Stimulated activated naive CD8-positive, alpha-beta T cell treated with anti-CD3 and anti-CD28 coated beads, Interleukin-15, Interleukin-2, amounts not matched to agents 100 ng/mL and 50 ng/mL, for 24 hours (primary cell): Measurements from ENCODE around the gene DHRSX.
"Not testable (repeated sequence)": the region's sequence is repeated elsewhere in the genome, so short reads cannot be mapped to it uniquely, and the experiment has no call there.

Experiments used
- H3K27ac Mint-ChIP-seq: one replicate; pipeline ENCODE4 v1.8.0; 2021; ENCODE audit warnings: mild to moderate bottlenecking, mixed read lengths
- H3K27me3 Mint-ChIP-seq: one replicate; pipeline ENCODE4 v1.8.0; 2021; ENCODE audit warnings: mixed read lengths
- H3K36me3 Mint-ChIP-seq: one replicate; pipeline ENCODE4 v1.8.0; 2021; ENCODE audit warnings: low read depth, mixed read lengths
- H3K4me1 Mint-ChIP-seq: one replicate; pipeline ENCODE4 v1.8.0; 2021; ENCODE audit warnings: low read depth, mixed read lengths
- H3K4me3 Mint-ChIP-seq: one replicate; pipeline ENCODE4 v1.8.0; 2021; ENCODE audit warnings: mild to moderate bottlenecking, mixed read lengths
- H3K9me3 Mint-ChIP-seq: one replicate; pipeline ENCODE4 v1.8.0; 2021; ENCODE audit warnings: mixed read lengths

Gene DHRSX

DNA sequence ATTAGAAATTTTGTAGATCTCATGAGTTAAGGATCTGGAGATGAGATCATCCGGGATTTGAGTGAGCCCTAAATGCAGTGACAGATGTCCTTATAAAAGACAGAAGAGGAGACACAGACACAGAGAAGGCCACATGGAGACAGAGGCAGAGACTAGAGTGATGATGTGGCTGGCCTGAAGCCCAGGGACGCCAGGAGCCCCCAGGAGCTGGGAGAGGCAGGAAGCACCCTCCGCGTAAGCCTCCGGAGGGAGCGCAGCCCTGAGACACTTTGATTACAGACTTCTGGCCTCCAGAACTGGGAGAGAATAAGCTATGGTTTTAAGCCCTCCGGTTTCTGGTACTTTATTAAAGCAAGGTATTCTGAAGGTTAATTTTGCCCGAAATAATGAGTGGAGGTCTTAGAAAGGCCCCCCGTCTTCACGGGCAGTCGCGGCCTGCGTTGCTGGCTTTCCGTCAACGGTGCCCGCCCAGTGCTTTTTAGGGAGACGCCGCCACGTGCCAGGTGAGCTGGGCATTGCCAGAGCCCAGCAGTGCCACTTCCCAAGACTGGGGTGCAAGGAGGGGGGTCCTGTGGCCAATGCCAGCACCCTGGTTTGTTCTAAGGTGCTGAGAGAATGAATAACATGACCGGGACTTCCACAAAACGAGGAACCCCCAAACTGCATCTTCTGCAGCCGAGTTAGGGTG, 8.1 kb downstream of the DHRSX start:
- H3K27ac Mint-ChIP-seq, result no peak overlapping the region
- H3K4me3 Mint-ChIP-seq, result no peak overlapping the region
- no peaks in the 10 kb centered on the region for H3K27me3 Mint-ChIP-seq
- H3K9me3 Mint-ChIP-seq, result no peaks in the 10 kb centered on the region
- peaks cover 36% of the 10 kb centered on the region for H3K36me3 Mint-ChIP-seq
- H3K4me1 Mint-ChIP-seq, result peaks cover 5% of the 10 kb centered on the region

DNA sequence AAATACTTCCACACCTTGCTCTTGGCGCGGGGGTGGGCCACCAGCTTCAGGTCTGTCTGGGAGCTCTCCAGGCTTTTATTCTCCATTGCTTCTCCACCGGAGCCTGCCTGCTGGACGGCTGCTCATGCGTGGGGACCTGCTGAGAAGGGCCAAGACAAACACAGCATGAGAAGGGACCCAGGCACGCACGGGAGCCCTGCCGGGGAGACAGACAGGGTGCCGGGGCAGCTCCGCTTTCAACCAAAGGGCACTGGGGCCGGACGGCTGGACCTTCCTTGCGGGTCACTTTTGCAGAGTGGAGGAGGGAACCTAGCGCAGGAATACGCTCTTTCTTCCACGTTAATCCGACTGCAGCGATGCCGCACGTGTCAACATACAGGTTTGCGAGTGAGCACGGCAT, 10.1 kb downstream of the DHRSX start:
- no peak overlapping the region for H3K27ac Mint-ChIP-seq
- H3K4me1 Mint-ChIP-seq, result no peaks in the 10 kb centered on the region
- peaks cover 49% of the 10 kb centered on the region for H3K36me3 Mint-ChIP-seq
- H3K4me3 Mint-ChIP-seq, result no peak overlapping the region
- H3K27me3 Mint-ChIP-seq, result no peaks in the 10 kb centered on the region
- no peaks in the 10 kb centered on the region for H3K9me3 Mint-ChIP-seq

DNA sequence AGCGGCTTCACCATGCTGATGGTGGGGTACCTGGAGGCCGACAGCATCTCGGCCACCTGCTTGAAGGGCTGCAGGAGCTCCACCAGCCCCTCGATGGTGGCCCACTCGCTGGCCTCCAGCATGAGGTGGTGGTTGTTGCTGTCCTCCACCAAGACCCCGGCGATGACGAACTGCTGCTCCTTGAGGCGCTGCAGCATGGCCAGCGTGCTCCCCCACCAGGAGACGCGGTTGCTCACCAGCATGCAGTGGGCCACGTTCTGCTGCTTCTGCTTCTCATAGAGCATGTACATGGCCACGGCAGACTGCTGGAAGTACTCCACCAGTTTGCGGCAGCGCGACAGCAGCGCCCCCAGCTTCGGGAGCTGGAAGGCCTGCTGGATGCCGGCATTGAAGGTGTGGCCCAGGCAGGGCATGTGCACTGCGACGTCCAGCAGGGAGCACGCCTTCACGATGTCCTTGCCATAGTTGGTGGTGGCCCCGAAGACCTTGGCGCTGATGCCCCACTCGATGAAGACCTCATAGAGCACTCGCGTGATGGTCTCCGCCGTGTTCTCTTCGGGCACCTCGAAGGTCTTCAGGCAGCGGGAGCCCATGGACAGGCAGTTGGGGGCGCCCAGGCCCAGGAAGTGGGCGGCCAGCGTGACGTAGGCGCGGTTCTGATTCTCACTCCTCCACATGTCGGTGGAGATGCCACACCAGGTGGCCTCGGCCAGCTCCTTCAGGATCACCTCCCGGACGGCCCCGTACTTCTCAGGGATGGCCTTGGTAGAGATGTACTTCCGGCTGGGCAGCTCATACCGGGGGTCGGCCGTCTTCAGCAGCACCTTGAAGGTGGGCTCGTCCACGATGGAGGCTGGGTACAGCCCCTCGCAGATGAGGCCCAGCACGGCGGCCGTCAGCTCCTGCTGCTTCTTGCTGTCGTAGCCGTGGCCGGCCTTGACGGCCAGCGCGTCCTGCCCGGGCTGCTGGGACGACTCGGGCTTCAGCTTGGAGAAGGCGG, 11.0 kb downstream of the DHRSX start:
- H3K4me3 Mint-ChIP-seq, result no peak overlapping the region
- H3K27me3 Mint-ChIP-seq, result no peaks in the 10 kb centered on the region
- no peaks in the 10 kb centered on the region for H3K4me1 Mint-ChIP-seq
- H3K9me3 Mint-ChIP-seq, result no peaks in the 10 kb centered on the region
- H3K27ac Mint-ChIP-seq, result no peak overlapping the region
- H3K36me3 Mint-ChIP-seq, result peaks cover 49% of the 10 kb centered on the region

DNA sequence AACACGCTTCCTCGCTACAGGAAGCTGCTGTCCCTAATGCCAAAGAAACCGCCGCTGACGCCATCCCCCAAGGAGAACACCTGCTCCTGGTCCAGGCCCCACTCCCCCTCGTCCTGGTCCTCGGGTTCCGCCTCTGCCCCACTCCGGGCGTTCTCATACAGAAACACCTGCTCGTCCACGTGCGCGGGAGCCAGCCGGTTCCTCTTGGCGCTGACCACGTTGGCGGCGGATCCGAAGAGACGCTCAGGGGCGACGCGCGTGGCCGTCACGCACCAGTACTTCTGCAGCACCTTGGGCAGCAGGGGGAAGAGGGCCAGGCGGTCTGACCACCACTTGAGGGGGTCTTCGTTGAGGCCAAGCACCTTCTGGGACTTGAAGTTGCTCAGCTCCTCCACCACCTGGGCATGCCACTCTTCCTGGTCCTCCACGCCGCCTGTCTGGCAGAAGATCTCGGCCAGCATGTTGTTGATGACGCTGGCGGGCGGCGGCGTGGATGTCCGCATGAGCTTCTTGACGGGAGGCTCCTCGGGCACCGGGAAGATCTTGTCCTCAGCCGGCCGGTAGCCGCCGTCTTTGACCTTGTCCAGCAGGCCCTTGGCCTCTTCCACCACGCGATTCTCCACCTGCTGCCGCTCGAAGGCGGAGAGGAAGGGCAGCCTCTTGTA, 12.0 kb downstream of the DHRSX start:
- no peaks in the 10 kb centered on the region for H3K9me3 Mint-ChIP-seq
- H3K4me1 Mint-ChIP-seq, result no peaks in the 10 kb centered on the region
- peaks cover 53% of the 10 kb centered on the region for H3K36me3 Mint-ChIP-seq
- H3K27ac Mint-ChIP-seq, result no peak overlapping the region
- no peak overlapping the region for H3K4me3 Mint-ChIP-seq
- H3K27me3 Mint-ChIP-seq, result no peaks in the 10 kb centered on the region

DNA sequence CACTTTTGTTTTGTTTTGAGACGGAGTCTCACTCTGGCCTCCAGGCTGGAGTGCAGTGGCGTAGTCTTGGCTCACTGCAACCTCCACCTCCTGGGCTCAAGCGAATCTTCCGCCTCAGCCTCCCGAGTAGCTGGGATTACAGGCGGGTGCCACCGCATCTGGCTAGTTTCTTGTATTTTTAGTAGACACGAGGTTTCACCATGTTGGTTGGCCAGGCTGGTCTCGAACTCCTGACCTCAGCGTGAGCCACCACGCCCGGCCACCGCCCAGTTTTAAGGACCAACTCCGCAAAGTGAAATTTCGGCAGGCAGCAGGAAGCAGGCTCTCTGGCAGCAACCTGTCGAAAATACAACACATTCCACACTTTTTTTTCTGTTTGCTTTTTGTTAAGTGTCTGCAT, 13.4 kb downstream of the DHRSX start:
- no peak overlapping the region for H3K4me3 Mint-ChIP-seq
- no peaks in the 10 kb centered on the region for H3K4me1 Mint-ChIP-seq
- peaks cover 57% of the 10 kb centered on the region for H3K36me3 Mint-ChIP-seq
- no peak overlapping the region for H3K27ac Mint-ChIP-seq
- H3K27me3 Mint-ChIP-seq, result no peaks in the 10 kb centered on the region
- no peaks in the 10 kb centered on the region for H3K9me3 Mint-ChIP-seq

DNA sequence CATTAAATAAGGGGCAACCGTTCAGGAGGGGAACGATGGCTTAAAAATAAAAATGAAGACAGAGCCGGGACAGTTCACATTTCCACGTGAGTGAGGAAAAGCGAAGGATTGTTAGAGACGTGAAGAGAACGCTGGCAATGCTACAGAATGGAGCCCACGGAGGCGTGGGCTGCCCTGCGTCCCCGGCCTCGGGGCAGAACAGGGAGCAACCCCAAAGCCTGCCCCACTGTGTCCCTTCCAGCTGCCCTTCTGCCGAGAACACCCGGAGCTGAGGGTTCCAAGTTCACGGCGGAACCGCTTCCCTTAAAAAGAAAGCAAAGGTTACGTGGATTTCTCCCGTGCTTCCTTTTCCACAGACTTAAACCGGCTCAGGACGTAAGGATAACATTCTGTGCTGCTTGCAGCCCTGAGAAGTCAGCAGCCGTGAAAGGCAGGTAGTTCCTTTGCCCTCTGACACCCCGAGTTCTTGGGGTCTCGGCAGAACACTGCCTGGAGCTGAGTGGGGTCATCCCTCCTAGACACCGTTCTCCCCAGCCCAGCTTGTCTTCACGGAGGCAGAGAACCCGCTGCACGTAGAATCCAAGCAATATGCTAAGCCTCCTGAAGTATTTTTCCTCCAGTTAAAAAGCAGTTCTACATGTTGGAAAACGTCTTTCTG, 14.2 kb downstream of the DHRSX start:
- Mint-ChIP-seq H3K27ac (no peak overlapping the region), H3K9me3 (no peaks in the 10 kb centered on the region), H3K27me3 (no peaks in the 10 kb centered on the region), H3K4me3 (no peak overlapping the region), H3K36me3 (peaks cover 57% of the 10 kb centered on the region), H3K4me1 (no peaks in the 10 kb centered on the region)

DNA sequence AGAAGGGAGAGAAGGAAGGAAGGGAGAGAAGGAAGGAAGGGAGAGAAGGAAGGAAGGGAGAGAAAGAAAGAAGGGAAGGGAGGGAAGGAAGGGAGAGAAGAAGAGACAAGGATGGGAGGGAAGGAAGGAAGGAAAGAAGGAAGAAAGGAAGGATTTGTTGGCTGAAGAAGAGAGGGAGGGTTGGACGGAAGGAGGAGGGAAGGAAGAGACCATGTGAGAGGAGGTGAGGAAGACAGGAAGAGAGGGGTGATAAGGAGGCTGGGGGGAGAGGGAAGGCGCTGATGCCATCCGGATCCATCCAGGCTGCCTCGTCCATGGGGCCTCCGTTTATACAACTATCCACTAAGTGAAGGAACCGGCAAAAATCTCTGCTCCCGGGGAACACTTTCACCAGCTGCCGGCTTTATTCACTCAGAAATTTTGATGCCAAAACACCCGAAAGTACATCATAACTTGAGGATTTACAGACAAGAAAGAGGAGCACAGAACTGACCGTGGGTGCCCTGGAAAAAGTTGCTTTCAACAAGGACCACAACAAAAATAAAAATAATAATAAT, 14.9 kb downstream of the DHRSX start:
- no peaks in the 10 kb centered on the region for H3K27me3 Mint-ChIP-seq
- H3K4me1 Mint-ChIP-seq, result no peaks in the 10 kb centered on the region
- H3K9me3 Mint-ChIP-seq, result no peaks in the 10 kb centered on the region
- no peak overlapping the region for H3K27ac Mint-ChIP-seq
- no peak overlapping the region for H3K4me3 Mint-ChIP-seq
- H3K36me3 Mint-ChIP-seq, result peaks cover 50% of the 10 kb centered on the region

DNA sequence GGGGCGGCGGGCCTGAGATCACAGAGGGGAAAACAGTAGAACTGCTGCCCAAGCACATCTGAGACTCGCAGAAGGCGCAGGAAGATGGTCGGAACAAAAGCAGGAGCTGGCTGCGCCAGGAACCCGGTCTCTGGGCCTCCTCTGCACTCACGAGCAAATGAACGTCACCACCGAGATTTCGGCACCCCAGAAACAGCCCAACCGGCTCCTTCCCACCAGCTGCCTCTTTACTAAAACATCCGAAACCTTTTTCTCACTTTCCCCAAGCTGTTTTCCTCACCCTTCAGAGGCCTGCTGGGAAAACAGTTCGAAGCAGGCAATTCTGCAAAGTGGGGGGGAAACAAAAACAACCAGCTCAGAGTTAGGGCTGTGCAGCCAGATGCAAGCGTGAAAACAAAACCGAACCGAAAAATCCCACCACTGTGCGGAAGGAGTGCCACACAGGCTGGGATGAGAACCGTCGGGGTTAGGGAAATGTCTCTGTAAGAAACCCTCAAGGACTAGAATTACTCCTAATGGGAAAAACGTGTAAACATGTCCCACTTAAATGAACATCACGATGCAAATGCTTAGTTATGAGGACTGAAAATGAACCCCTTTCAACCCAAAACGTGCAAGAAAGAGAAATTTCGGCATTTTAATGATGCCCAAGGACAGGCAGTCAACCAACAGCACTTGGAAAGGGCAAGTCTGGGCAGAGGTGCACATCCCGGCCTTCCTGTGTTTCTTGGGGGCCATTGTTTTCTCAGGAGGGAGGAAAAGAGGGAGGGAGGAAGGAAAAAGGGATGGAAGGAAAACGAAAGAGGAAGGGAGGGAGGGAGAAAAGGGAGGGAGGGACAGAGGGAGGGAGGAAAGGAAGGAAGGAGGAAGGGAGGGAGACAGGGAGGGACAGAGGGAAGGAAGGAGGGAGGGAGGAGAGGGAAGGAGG, 15.8 kb downstream of the DHRSX start:
- Mint-ChIP-seq H3K27me3 (no peaks in the 10 kb centered on the region), H3K4me3 (no peak overlapping the region), H3K9me3 (peaks cover 3% of the 10 kb centered on the region), H3K27ac (no peak overlapping the region), H3K4me1 (no peaks in the 10 kb centered on the region), H3K36me3 (peaks cover 46% of the 10 kb centered on the region)

DNA sequence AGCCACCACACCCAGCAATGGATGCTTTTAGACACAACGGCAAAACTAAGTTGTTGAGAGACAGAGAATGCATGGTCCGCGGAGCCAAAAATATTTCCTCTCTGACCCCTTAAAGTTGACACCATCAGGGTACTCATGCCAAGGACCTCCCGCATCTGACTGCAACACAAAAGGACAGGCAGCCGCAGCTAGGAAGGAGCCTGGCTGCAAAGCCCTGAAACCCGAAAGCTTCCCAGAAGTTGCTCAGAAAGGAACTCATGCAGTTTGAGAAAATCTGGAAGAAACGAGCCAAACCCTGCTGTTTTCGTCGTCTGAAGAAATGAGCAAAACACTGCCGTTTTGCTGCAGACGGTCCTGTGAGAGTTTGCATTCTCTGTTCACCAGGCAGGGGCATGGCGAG, 16.5 kb downstream of the DHRSX start:
- peaks cover 47% of the 10 kb centered on the region for H3K36me3 Mint-ChIP-seq
- no peaks in the 10 kb centered on the region for H3K27me3 Mint-ChIP-seq
- H3K27ac Mint-ChIP-seq, result no peak overlapping the region
- no peak overlapping the region for H3K4me3 Mint-ChIP-seq
- H3K4me1 Mint-ChIP-seq, result no peaks in the 10 kb centered on the region
- H3K9me3 Mint-ChIP-seq, result peaks cover 7% of the 10 kb centered on the region

DNA sequence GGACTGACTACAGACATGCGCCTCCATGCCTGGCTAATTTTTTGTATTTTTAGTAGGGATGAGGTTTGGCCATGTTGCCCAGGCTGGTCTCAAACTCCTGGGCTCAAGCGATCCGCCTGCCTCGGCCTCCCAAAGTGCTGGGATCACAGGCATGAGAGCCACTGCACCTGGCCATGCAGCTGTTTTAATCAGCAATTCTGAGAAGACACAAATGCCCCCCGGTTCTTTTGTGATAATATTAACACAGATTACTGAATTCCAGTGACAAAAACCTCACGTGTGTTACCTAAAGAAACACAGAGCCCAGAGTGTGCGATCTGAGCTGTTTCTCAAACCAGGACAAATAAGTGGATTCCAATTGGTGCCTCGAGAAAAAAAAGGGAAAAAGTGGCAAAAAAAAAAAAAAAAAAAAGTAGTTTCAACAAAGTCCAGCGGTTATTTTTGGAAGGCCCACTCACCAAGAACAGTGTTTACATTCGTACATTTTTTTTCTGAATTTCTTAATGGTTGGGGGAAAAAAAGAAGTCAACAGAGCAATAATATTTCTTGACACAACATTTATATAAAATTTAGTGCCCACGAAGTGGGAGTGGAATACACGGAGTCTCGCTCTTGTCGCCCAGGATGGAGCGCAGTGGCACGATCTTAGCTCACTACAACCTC, 17.2 kb downstream of the DHRSX start:
- H3K4me1 Mint-ChIP-seq, result no peaks in the 10 kb centered on the region
- peaks cover 7% of the 10 kb centered on the region for H3K9me3 Mint-ChIP-seq
- H3K27ac Mint-ChIP-seq, result no peak overlapping the region
- no peak overlapping the region for H3K4me3 Mint-ChIP-seq
- no peaks in the 10 kb centered on the region for H3K27me3 Mint-ChIP-seq
- H3K36me3 Mint-ChIP-seq, result peaks cover 44% of the 10 kb centered on the region

DNA sequence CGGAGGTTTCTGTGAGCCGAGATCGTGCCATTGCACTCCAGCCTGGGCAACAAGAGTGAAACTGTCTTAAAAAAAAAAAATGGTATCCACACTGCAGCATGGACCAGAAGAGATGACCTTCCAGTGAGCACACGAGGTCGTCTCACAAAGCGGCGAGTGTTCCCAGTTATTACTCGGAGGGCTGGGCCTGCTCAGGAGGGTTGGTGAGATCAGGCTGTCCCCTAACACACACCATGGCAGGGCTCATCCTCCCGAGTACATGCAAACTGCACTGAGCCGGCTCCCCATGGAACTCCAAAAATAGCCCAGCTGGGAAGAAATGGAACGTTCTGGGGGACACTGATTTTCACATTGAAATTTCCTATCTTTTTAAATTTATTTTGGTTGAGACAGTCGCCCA, 19.2 kb downstream of the DHRSX start:
- not testable (repeated sequence) for H3K9me3 Mint-ChIP-seq, H3K27ac Mint-ChIP-seq

DNA sequence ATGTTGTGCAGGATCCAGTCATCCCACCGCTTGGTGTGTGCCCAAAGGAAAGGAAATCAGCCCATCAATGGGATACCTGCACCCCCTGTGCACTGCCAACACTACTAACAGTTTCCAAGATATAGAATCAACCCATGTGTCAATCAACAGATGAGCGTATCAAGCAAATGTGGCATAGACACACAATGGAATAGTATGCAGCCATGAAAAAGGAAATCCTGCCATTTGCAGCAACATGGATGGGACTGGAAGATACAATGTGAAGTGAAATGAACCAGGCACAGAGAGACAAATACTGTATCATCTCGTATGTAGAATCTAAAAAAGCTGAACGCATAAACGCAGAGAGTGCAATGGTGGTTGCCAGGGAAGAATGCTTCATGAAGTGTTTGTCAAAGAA, 20.8 kb downstream of the DHRSX start:
- H3K4me3 Mint-ChIP-seq, H3K27me3 Mint-ChIP-seq, H3K4me1 Mint-ChIP-seq, H3K27ac Mint-ChIP-seq: not testable (repeated sequence)
- peaks cover 10% of the 10 kb centered on the region for H3K9me3 Mint-ChIP-seq
- peaks cover 25% of the 10 kb centered on the region for H3K36me3 Mint-ChIP-seq

More for the DNA sequence above, 19.2 kb downstream of the DHRSX start:
- H3K4me3 Mint-ChIP-seq, H3K27me3 Mint-ChIP-seq, H3K4me1 Mint-ChIP-seq: not testable (repeated sequence)
- H3K36me3 Mint-ChIP-seq, result peaks cover 27% of the 10 kb centered on the region

DNA sequence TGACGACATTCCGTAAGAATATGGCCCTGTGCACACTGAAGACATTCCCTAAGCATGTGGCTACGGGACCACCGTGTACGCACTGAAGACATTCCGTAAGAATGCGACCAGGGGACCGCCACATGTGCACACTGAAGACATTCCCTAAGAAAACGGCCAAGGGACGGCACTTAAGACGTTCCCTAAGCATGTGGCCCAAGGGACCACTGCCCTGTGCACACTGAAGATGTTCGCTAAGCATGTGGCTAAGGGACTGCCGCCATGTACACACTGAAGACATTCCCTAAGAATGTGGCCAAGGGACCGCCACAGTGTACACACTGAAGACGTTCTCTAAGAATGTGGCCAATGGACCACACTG, 21.4 kb downstream of the DHRSX start:
- Mint-ChIP-seq H3K27ac (no peak overlapping the region), H3K4me1 (no peaks in the 10 kb centered on the region), H3K9me3 (peaks cover 10% of the 10 kb centered on the region), H3K27me3 (no peaks in the 10 kb centered on the region), H3K36me3 (peaks cover 24% of the 10 kb centered on the region), H3K4me3 (no peak overlapping the region)
